ENCODE data around the gene ZKSCAN3.
"Not testable (repeated sequence)": the region's sequence is repeated elsewhere in the genome, so short reads cannot be mapped to it uniquely, and the experiment has no call there.

Gene ZKSCAN3

DNA sequence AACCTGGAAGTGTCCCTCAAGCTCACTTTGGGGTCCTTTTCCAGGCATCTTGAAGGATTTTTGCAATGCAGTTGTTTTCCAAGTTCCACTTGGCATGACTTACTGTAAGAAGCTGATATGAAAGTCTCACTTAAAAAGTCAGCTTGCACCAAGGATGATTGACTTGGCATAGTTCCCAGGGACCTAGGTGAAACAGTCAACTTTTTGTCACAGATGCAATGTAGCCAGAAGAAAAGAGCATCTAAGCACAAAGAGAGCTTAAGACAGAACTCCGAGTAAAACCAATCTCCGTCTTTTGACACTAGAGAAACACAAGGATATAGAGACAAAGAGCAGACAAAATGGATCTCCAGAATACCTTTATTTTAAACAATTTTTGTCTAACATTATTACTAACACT is 52.5 kb downstream of the ZKSCAN3 start:
- H3K36me3 Mint-ChIP-seq, result peaks cover 9 to 15% of the 10 kb centered on the region in 2 donors
- H3K27ac Mint-ChIP-seq, result no peak overlapping the region
- H3K4me3 Mint-ChIP-seq, result no peak overlapping the region
- no peak for ATAC-seq (replicated peaks)
- peaks cover 5 to 19% of the 10 kb centered on the region in 2 donors for H3K4me1 Mint-ChIP-seq
- no peaks in the 10 kb centered on the region for H3K9me3 Mint-ChIP-seq
- DNase-seq, result no peak
- H3K27me3 Mint-ChIP-seq, result peaks cover 31 to 42% of the 10 kb centered on the region in 2 donors

DNA sequence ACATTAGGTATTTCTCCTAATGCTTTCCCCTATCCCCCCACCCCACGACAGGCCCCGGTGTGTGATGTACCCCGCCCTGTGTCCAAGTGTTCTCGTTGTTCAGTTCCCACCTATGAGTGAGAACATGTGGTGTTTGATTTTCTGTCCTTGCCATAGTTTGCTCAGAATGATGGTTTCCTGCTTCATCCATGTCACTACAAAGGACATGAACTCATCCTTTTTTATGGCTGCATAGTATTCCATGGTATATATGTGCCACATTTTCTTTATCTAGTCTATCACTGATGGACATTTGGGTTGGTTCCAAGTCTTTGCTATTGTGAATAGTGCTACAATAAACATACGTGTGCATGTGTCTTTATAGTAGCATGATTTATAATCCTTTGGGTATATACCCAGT is 54.2 kb downstream of the ZKSCAN3 start:
- H3K4me3 Mint-ChIP-seq; H3K27ac Mint-ChIP-seq; H3K36me3 Mint-ChIP-seq; ATAC-seq (replicated peaks); H3K4me1 Mint-ChIP-seq; DNase-seq; H3K9me3 Mint-ChIP-seq: not testable (repeated sequence)
- peaks cover 41 to 48% of the 10 kb centered on the region in 2 donors for H3K27me3 Mint-ChIP-seq

DNA sequence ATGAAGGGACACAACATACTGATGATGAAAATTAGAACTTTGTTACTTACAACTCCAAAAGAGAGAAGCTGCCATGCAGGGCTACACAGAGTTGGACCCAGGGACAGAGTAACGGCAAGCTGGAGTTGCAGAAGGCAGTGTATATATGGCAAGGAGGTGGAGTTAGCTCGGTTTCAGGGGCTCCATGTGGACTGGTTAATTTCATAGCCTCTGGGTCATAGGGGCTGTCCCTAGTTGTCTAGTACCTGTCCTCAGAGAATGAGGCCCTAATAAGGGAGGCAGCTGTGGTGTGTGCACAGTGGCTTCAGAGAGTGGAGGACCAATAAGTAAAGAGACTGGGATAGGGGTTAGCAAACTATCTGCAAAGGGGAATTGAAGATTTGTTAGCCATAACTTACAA is 57.7 kb downstream of the ZKSCAN3 start:
- H3K27ac Mint-ChIP-seq, result no peak overlapping the region
- peaks cover 0 to 1% of the 10 kb centered on the region in 2 donors for H3K9me3 Mint-ChIP-seq
- H3K4me1 Mint-ChIP-seq, result no peaks in the 10 kb centered on the region
- ATAC-seq (replicated peaks) (peak; percentile 16 to 23), DNase-seq (no peak)
- H3K36me3 Mint-ChIP-seq, result peaks cover 0 to 9% of the 10 kb centered on the region in 2 donors
- H3K4me3 Mint-ChIP-seq, result no peak overlapping the region
- H3K27me3 Mint-ChIP-seq, result peaks cover 53 to 54% of the 10 kb centered on the region in 2 donors

DNA sequence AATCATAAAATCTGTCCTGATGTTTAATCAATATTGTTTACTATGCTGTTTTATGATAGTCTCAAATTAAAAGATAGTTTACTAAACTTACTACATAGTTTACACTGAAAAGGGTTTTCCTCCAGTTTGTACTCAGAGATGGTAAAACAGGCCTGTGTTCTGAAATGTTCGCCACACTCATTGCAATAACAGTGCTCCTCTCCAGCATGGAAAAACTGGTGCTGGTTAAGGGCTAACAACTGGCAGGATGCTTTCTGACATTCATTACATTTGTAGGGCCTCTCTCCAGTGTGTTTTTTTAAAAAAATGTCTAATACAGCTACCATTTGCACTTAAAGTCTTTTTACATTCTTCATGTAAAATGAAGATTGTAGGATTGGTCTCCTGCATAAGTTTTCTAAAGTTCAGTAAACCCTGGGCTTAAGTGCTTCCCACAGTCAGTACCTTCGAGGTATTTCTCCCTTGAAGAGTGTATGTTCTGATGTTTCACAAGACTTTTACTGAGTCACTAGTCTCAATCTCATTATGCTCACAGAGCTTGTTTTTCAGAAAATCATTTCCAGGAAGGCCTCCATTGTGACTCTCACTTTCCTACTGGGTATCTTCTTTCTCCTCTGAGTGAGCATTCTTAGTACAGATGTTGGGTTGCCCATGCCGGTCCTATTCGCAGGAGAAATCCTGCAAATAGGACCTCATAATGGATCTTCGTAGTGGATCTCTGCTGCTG is 58.5 kb downstream of the ZKSCAN3 start:
- peaks cover 0 to 1% of the 10 kb centered on the region in 2 donors for H3K9me3 Mint-ChIP-seq
- DNase-seq, result no peak
- no peak for ATAC-seq (replicated peaks)
- H3K36me3 Mint-ChIP-seq, result peaks cover 0 to 9% of the 10 kb centered on the region in 2 donors
- H3K27me3 Mint-ChIP-seq, result peaks cover 51 to 54% of the 10 kb centered on the region in 2 donors
- H3K4me1 Mint-ChIP-seq, result no peaks in the 10 kb centered on the region
- H3K4me3 Mint-ChIP-seq, result no peak overlapping the region
- no peak overlapping the region for H3K27ac Mint-ChIP-seq

DNA sequence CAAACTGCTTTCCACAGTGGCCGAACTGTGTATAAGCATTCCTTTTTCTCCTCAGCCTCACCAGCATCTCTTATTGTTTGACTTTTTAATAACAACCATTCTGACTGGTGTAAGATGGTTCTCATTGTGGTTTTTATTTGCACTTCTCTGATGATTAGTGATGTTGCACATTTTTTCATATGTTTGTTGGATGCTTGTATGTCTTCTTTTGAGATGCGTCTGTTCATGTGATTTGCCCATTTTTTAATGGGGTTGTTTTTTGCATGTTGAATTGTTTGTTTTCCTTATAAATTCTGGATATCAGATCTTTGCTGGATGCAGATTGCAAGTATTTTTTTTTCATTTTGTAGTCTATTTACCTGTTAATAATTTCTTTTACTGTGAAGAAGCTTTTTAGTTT is 61.0 kb downstream of the ZKSCAN3 start:
- peaks cover 0 to 1% of the 10 kb centered on the region in 2 donors for H3K9me3 Mint-ChIP-seq
- no peaks in the 10 kb centered on the region for H3K4me1 Mint-ChIP-seq
- no peak overlapping the region for H3K4me3 Mint-ChIP-seq
- DNase-seq (no peak), ATAC-seq (replicated peaks) (no peak)
- peaks cover 0 to 6% of the 10 kb centered on the region in 2 donors for H3K36me3 Mint-ChIP-seq
- no peak overlapping the region for H3K27ac Mint-ChIP-seq
- H3K27me3 Mint-ChIP-seq, result peaks cover 42 to 48% of the 10 kb centered on the region in 2 donors

DNA sequence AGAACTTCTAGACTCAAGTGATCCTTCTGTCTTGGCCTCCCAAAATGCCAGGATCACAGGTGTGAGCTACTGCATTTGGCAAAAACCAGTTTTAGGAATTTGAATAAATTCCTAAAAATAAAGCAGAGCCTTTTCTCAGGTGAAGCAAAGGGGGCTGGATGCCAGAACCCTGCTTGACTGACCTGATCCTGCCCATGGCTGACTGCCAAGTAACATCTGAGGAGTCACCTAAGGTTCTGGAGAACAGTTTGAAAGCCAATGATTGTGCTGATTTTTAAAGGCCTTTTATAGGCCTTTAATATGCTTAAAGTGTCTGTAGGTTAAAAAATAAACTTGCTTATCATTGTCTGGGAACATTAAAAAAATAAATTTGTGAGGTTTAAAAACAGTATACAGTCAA is 63.9 kb downstream of the ZKSCAN3 start:
- Mint-ChIP-seq H3K27me3 (peaks cover 26 to 32% of the 10 kb centered on the region in 2 donors), H3K4me3 (no peak overlapping the region), H3K9me3 (peaks cover 0 to 1% of the 10 kb centered on the region in 2 donors), H3K36me3 (peaks cover 0 to 6% of the 10 kb centered on the region in 2 donors), H3K27ac (no peak overlapping the region), H3K4me1 (no peaks in the 10 kb centered on the region)
- DNase-seq (no peak), ATAC-seq (replicated peaks) (no peak)
